CD14-positive monocyte (primary cell): ENCODE data around the gene ARL4C. TPM values are rescaled to one million over a fixed set of nuclear protein-coding genes. Genes with fewer than 3 reads are reported as not detected.

Experiments
- DNase-seq, 3 donors: peaks; one replicate each; pipeline ENCODE4 v3.0.0-alpha.2; 2011 to 2022
- H2AFZ ChIP-seq: 2 replicates; pipeline ENCODE4 v1.6.0; 2012; ENCODE audit warnings: mild to moderate bottlenecking, low read depth, low read length, inconsistent platforms; ENCODE audit not compliant: insufficient read depth, poor library complexity, severe bottlenecking
- H3K27ac ChIP-seq, 2 donors: 1 replicate in 1 of 2; 2 replicates in 1 of 2; pipeline ENCODE4 v1.5.1; 2012 to 2013; ENCODE audit warnings: low read length in 2 of 2, control low read depth in 1 of 2, inconsistent platforms in 1 of 2, low read depth in 1 of 2, mild to moderate bottlenecking in 1 of 2
- H3K27me3 ChIP-seq, 2 donors: one replicate each; pipeline versions ENCODE4 v1.6.0 to v1.6.1; 2011 to 2013; ENCODE audit warnings: low read length in 2 of 2; ENCODE audit not compliant: control insufficient read depth in 2 of 2, insufficient read depth in 2 of 2
- H3K36me3 ChIP-seq, 2 donors: replicated peaks in 1 of 2; 1 replicate in 1 of 2; 2 replicates in 1 of 2; pipeline versions ENCODE4 v1.5.1 to v1.6.1; 2012 to 2013; ENCODE audit warnings: low read length in 2 of 2, control low read depth in 1 of 2, inconsistent platforms in 1 of 2, mild to moderate bottlenecking in 1 of 2; ENCODE audit not compliant: insufficient read depth in 2 of 2, control insufficient read depth in 1 of 2
- H3K4me1 ChIP-seq, 2 donors: 1 replicate in 1 of 2; 2 replicates in 1 of 2; pipeline versions ENCODE4 v1.5.1 to v1.6.1; 2012 to 2013; ENCODE audit warnings: low read length in 2 of 2, control low read depth in 1 of 2, inconsistent platforms in 1 of 2, mild to moderate bottlenecking in 1 of 2, moderate library complexity in 1 of 2; ENCODE audit not compliant: insufficient read depth in 2 of 2, control insufficient read depth in 1 of 2
- H3K4me2 ChIP-seq: replicated peaks from 2 replicates; pipeline ENCODE3; 2012; ENCODE audit warnings: low read length, moderate library complexity, mild to moderate bottlenecking; ENCODE audit not compliant: poor library complexity, severe bottlenecking; ENCODE audit errors: extremely low read depth
- H3K4me3 ChIP-seq, 3 experiments: fragments of 200-600 bp in 1 of 3; sonication (generic) in 1 of 3; replicated peaks in 1 of 3; 1 replicate in 2 of 3; 2 replicates in 1 of 3; pipeline ENCODE4 v1.5.1; 2011 to 2013; ENCODE audit warnings: low read length in 3 of 3, mild to moderate bottlenecking in 3 of 3, control low read depth in 2 of 3, low read depth in 2 of 3, inconsistent platforms in 1 of 3, moderate library complexity in 1 of 3
- H3K79me2 ChIP-seq: 2 replicates; pipeline ENCODE4 v1.6.0; 2012; ENCODE audit warnings: mild to moderate bottlenecking, control low read depth, inconsistent platforms, low read length, moderate library complexity; ENCODE audit not compliant: insufficient read depth
- H3K9ac ChIP-seq: 2 replicates; pipeline ENCODE4 v1.6.0; 2017; ENCODE audit warnings: low read length, mild to moderate bottlenecking; ENCODE audit not compliant: insufficient read depth, poor library complexity, severe bottlenecking
- H3K9me3 ChIP-seq, 2 donors: replicated peaks in 1 of 2; 1 replicate in 1 of 2; 2 replicates in 1 of 2; pipeline versions ENCODE4 v1.5.1 to v1.6.1; 2012 to 2013; ENCODE audit warnings: low read length in 2 of 2, control low read depth in 1 of 2; ENCODE audit not compliant: control insufficient read depth in 1 of 2, insufficient read depth in 1 of 2
- H4K20me1 ChIP-seq: 2 replicates; pipeline ENCODE4 v1.6.0; 2012; ENCODE audit warnings: mild to moderate bottlenecking, low read length, control low read depth, moderate library complexity; ENCODE audit not compliant: insufficient read depth
- H3K27ac Mint-ChIP-seq, 7 donors: one replicate each; pipeline ENCODE4 v1.8.0; 2020; ENCODE audit warnings: mild to moderate bottlenecking in 7 of 7, mixed read lengths in 7 of 7, moderate library complexity in 6 of 7, inconsistent platforms in 2 of 7
- H3K27me3 Mint-ChIP-seq, 3 donors: one replicate each; pipeline ENCODE4 v1.8.0; 2021 to 2022; ENCODE audit warnings: low read depth in 3 of 3, mild to moderate bottlenecking in 3 of 3, mixed read lengths in 3 of 3, moderate library complexity in 3 of 3, inconsistent platforms in 1 of 3
- H3K36me3 Mint-ChIP-seq, 2 donors: one replicate each; pipeline ENCODE4 v1.8.0; 2020; ENCODE audit warnings: mixed read lengths in 2 of 2, inconsistent platforms in 1 of 2, mild to moderate bottlenecking in 1 of 2
- H3K4me1 Mint-ChIP-seq: one replicate; pipeline ENCODE4 v1.8.0; 2020; ENCODE audit warnings: mild to moderate bottlenecking, mixed read lengths
- H3K4me3 Mint-ChIP-seq, 2 donors: one replicate each; pipeline ENCODE4 v1.8.0; 2020; ENCODE audit warnings: mild to moderate bottlenecking in 2 of 2, mixed read lengths in 2 of 2, moderate library complexity in 1 of 2
- H3K9me3 Mint-ChIP-seq, 7 donors: one replicate each; pipeline ENCODE4 v1.8.0; 2020 to 2022; ENCODE audit warnings: mixed read lengths in 7 of 7, mild to moderate bottlenecking in 6 of 7, moderate library complexity in 6 of 7, inconsistent platforms in 2 of 7
- CTCF ChIP-seq: fragments of 200-600 bp; IDR thresholded peaks from one replicate; pipeline ENCODE4 v1.8.0; 2022; ENCODE audit warnings: antibody characterized with exemption, mild to moderate bottlenecking
- WGBS: methylation state at CpG from one replicate; pipeline ENCODE4 v1.1.5; 2013; ENCODE audit warnings: missing lambda C conversion rate; ENCODE audit not compliant: insufficient coverage; 5-methylcytosine and 5-hydroxymethylcytosine counted together
- intact Hi-C, 2 donors: fragments of 100-400 bp; cut with micrococcal nuclease; formaldehyde crosslinking; loops; one replicate each; pipeline versions ENCODE4 v1.15.0 to v1.15.1; 2023
- polyA plus RNA-seq, 3 donors: library from polyadenylated mRNA; depleted of rRNA in 1 of 3; unstranded in 2 of 3; stranded (reverse) in 1 of 3; fragments of 300-500 nt in 2 of 3; fragments of >200 nt in 1 of 3; fragmentation: Illumina TruSeq in 2 of 3; gene quantifications; 1 replicate in 2 of 3; 2 replicates in 1 of 3; pipeline ENCODE4 v1.2.3, GENCODE V29; 2012 to 2021

Gene ARL4C
- polyA plus RNA-seq, 3 donors, result 4.0 to 90.9 (median 6.4) TPM

- H4K20me1 ChIP-seq, result no peaks in the 10 kb centered on the region
- H3K36me3 Mint-ChIP-seq, result no peaks in the 10 kb centered on the region
- H3K36me3 ChIP-seq, result no peaks in the 10 kb centered on the region
- no peak overlapping the region for H3K27ac Mint-ChIP-seq
- H3K9me3 ChIP-seq, result peaks cover 0 to 8% of the 10 kb centered on the region in 2 donors
- no CpG with 5 or more reads among the region's 3 CpGs for WGBS
- no peak for DNase-seq
- no peak overlapping the region for H3K4me3 ChIP-seq
- no peaks in the 10 kb centered on the region for H3K79me2 ChIP-seq
- intact Hi-C loops, result no loop called here
- H3K27me3 Mint-ChIP-seq, result peaks cover 4 to 11% (median 5%) of the 10 kb centered on the region in 3 donors
- no peaks in the 10 kb centered on the region for H3K4me1 Mint-ChIP-seq
- TF ChIP-seq CTCF, result no peak
- H3K4me3 Mint-ChIP-seq, result no peak overlapping the region
- no peaks in the 10 kb centered on the region for H3K27me3 ChIP-seq
- H2AFZ ChIP-seq, result no peak overlapping the region
- no peaks in the 10 kb centered on the region for H3K4me1 ChIP-seq
- no peak overlapping the region for H3K27ac ChIP-seq
- no peak overlapping the region for H3K9ac ChIP-seq
- peaks cover 3 to 14% (median 8%) of the 10 kb centered on the region in 7 donors for H3K9me3 Mint-ChIP-seq
- no peak overlapping the region for H3K4me2 ChIP-seq
These were observed 22.2 kb downstream of the ARL4C start for GRCh38 chr2:234474654-234475053.

GRCh38 chr2:234472155-234472554 is 24.7 kb downstream of the ARL4C start:
- peaks cover 7 to 16% (median 8%) of the 10 kb centered on the region in 7 donors for H3K9me3 Mint-ChIP-seq
- Histone ChIP-seq H3K4me3 (no peak overlapping the region), H3K4me2 (no peak overlapping the region), H3K27ac (no peak overlapping the region), H3K9ac (no peak overlapping the region), H3K27me3 (no peaks in the 10 kb centered on the region), H3K79me2 (no peaks in the 10 kb centered on the region), H3K36me3 (no peaks in the 10 kb centered on the region), H2AFZ (no peak overlapping the region), H4K20me1 (no peaks in the 10 kb centered on the region), H3K4me1 (no peaks in the 10 kb centered on the region), H3K9me3 (peaks cover 0 to 8% of the 10 kb centered on the region in 2 donors)
- DNase-seq, result no peak
- H3K4me3 Mint-ChIP-seq, result no peak overlapping the region
- no peak for TF ChIP-seq CTCF
- H3K36me3 Mint-ChIP-seq, result no peaks in the 10 kb centered on the region
- no peaks in the 10 kb centered on the region for H3K4me1 Mint-ChIP-seq
- intact Hi-C loops, result no loop called here
- peaks cover 0 to 7% (median 1%) of the 10 kb centered on the region in 3 donors for H3K27me3 Mint-ChIP-seq
- no peak overlapping the region for H3K27ac Mint-ChIP-seq
